Measurements from ENCODE around the gene C17orf107.

DNA sequence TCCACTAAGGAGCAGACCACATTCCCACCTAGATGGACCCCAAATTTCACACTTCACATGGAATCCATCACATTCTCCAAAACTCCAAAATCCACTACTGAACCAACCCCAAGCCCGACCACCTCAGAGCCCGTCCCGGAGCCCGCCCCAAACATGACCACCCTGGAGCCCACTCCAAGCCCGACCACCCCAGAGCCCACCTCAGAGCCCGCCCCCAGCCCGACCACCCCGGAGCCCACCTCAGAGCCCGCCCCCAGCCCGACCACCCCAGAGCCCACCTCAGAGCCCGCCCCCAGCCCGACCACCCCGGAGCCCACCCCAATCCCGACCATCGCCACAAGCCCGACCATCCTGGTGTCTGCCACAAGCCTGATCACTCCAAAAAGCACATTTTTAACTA, 34.3 kb downstream of the C17orf107 start:
- TF ChIP-seq, protein P1, sequence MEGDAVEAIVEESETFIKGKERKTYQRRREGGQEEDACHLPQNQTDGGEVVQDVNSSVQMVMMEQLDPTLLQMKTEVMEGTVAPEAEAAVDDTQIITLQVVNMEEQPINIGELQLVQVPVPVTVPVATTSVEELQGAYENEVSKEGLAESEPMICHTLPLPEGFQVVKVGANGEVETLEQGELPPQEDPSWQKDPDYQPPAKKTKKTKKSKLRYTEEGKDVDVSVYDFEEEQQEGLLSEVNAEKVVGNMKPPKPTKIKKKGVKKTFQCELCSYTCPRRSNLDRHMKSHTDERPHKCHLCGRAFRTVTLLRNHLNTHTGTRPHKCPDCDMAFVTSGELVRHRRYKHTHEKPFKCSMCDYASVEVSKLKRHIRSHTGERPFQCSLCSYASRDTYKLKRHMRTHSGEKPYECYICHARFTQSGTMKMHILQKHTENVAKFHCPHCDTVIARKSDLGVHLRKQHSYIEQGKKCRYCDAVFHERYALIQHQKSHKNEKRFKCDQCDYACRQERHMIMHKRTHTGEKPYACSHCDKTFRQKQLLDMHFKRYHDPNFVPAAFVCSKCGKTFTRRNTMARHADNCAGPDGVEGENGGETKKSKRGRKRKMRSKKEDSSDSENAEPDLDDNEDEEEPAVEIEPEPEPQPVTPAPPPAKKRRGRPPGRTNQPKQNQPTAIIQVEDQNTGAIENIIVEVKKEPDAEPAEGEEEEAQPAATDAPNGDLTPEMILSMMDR (IDR thresholded peaks at IDR 0.05; ENCODE audit: low read depth, low read length, missing input control), result no peak
- no peak for TF ChIP-seq GABPA (IDR thresholded peaks at IDR 0.05 in 1 of 2, conservative IDR thresholded peaks at IDR 0.05 in 1 of 2)
- no peak for TF ChIP-seq EGR1 (IDR thresholded peaks at IDR 0.05; ENCODE audit: low read depth in 2 of 2)
- no peak for TF ChIP-seq RAD21 (IDR thresholded peaks at IDR 0.05)
- no peak for TF ChIP-seq RXRA (IDR thresholded peaks at IDR 0.05)
- no peak for TF ChIP-seq YY1 (IDR thresholded peaks at IDR 0.05)
- TF ChIP-seq, protein P2, sequence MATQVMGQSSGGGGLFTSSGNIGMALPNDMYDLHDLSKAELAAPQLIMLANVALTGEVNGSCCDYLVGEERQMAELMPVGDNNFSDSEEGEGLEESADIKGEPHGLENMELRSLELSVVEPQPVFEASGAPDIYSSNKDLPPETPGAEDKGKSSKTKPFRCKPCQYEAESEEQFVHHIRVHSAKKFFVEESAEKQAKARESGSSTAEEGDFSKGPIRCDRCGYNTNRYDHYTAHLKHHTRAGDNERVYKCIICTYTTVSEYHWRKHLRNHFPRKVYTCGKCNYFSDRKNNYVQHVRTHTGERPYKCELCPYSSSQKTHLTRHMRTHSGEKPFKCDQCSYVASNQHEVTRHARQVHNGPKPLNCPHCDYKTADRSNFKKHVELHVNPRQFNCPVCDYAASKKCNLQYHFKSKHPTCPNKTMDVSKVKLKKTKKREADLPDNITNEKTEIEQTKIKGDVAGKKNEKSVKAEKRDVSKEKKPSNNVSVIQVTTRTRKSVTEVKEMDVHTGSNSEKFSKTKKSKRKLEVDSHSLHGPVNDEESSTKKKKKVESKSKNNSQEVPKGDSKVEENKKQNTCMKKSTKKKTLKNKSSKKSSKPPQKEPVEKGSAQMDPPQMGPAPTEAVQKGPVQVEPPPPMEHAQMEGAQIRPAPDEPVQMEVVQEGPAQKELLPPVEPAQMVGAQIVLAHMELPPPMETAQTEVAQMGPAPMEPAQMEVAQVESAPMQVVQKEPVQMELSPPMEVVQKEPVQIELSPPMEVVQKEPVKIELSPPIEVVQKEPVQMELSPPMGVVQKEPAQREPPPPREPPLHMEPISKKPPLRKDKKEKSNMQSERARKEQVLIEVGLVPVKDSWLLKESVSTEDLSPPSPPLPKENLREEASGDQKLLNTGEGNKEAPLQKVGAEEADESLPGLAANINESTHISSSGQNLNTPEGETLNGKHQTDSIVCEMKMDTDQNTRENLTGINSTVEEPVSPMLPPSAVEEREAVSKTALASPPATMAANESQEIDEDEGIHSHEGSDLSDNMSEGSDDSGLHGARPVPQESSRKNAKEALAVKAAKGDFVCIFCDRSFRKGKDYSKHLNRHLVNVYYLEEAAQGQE (IDR thresholded peaks at IDR 0.05), result no peak
- TF ChIP-seq JUND (IDR thresholded peaks at IDR 0.05), result no peak
- no peak for TF ChIP-seq SP1 (IDR thresholded peaks at IDR 0.05)
